ENCODE results near the gene CREM.

The CREM gene

DNA sequence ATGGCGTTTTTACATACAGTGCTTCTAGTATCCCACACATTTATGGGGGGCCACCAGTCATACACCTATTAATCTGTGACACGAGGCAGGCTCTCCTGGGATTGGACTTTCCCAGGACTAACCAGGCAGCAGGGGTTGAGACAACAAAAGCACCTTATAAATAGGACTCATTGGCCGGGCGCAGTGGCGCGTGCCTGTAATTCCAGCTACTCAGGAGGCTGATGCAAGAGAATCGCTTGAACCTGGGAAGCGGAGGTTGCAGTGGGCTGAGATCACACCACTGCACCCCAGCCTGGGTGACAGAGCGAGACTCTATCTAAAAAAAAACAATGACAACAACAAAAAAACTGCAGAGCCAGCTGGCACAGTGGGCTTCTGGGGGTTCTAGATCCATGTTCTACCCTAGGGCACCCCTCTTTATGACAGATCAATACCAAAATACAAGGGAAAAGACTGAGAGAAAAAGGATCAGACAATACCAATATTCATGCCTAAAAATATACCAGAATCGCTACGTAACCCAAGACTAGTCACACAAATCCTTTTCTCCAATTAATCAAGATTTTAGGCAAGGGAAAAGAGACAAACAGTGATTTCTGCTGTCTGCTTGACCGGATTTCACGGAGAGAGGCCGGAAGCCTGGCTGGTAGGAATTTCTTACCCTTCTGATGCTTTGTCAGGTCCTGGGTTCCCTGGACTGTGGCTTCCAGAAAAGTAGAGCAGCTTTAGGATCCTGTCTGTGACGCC, 111.3 kb downstream of the CREM start:
- DNase-seq (ENCODE audit: low read depth in 1 of 2, low spot score in 1 of 2), result no peak
- in situ Hi-C loops (cut with HindIII; ENCODE audit: low pct_unique_long_range_greater_than_20kb, low sequenced_read_pairs), result no loop called here
- no peak for TF ChIP-seq JUND (IDR thresholded peaks at IDR 0.05; ENCODE audit: low read depth)

DNA sequence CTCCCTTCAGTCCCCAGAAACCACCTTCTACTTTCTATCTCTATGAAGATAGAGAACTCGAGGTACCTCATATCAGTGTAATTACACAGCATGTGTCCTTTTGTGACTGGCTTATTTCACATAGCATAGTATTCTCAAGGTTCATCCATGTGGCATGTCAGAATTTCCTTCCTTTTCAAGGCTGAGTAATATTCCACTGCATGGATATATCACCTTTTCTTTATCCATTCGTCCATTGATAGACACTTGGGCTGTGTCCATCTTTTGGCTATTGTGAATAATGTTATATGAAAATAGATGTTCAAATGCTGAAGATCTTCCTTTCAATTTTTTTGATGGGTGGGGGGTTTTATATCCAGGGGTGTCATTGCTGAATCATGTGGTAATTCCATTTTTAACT, 117.9 kb downstream of the CREM start:
- in situ Hi-C loops (cut with HindIII; ENCODE audit: low pct_unique_long_range_greater_than_20kb, low sequenced_read_pairs), result no loop called here
- TF ChIP-seq JUND (IDR thresholded peaks at IDR 0.05; ENCODE audit: low read depth), result no peak

DNA sequence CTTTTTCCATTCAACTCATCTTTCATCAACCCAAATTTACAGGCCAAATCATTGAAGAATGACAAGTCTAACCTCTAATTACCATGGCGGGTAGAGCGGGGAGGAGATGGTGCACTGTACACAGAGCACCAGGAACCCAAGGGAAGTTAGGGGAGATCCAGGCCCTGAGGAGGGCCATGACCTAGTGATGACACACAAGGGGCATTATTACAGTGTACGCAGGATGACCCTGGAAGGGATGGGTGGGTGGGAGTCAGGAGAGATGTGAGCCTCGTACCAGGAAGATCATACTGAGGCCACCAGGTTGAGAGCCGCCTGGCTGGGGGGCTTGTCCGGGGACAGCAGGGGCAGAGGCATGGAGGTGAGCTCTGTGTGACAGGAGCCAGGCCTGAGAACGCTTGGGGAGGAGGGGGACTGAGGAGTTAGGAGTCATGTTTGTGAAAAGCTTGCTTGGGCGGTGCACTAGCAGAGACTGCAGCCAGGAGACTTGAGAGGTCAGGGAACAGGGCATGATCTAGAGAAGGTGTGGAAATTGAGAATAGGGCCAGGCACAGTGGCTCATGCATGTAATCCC, 120.2 kb downstream of the CREM start:
- in situ Hi-C loops (cut with HindIII; ENCODE audit: low pct_unique_long_range_greater_than_20kb, low sequenced_read_pairs), result no loop called here
- TF ChIP-seq JUND (IDR thresholded peaks at IDR 0.05; ENCODE audit: low read depth), result no peak

More for the DNA sequence above, 117.9 kb downstream of the CREM start:
- DNase-seq (ENCODE audit: low read depth in 1 of 2, low spot score in 1 of 2), result no peak

DNA sequence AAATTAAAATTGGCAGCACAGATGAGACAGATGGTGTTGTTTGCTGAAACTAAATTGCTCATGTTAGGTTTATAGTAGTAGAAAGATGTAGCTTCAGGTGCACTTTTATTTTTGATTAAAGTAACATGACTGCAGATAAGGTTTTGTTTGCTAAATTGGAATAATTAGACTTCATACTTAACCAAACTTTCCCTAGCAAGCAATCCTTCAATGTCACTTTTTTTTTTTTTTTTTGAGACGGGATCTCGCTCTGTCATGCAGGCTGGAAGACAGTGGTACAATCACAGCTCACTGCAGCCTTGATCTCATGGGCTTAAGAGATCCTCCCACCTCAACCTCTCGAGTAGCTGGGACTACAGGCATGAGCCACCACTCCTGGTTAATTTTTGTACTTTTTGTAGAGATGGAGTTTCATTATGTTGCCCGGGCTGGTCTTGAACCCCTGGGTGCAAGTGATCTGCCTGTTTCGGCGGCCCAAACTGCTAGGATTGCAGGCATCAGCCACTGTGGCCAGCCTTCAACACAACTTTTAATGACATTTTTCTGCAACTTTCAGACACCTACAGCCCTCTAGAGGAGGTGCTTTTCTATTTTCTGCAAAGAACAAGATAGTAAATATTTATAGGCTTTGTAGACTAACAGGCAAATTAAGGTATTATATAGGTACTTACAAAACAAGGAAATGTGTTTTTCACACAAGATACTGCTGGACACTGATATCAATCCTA, 124.9 kb downstream of the CREM start:
- no peak for DNase-seq (ENCODE audit: low read depth in 1 of 2, low spot score in 1 of 2)
- no peak for TF ChIP-seq JUND (IDR thresholded peaks at IDR 0.05; ENCODE audit: low read depth)
- in situ Hi-C loops (cut with HindIII; ENCODE audit: low pct_unique_long_range_greater_than_20kb, low sequenced_read_pairs), result no loop called here

More for the DNA sequence above, 120.2 kb downstream of the CREM start:
- no peak for DNase-seq (ENCODE audit: low read depth in 1 of 2, low spot score in 1 of 2)

DNA sequence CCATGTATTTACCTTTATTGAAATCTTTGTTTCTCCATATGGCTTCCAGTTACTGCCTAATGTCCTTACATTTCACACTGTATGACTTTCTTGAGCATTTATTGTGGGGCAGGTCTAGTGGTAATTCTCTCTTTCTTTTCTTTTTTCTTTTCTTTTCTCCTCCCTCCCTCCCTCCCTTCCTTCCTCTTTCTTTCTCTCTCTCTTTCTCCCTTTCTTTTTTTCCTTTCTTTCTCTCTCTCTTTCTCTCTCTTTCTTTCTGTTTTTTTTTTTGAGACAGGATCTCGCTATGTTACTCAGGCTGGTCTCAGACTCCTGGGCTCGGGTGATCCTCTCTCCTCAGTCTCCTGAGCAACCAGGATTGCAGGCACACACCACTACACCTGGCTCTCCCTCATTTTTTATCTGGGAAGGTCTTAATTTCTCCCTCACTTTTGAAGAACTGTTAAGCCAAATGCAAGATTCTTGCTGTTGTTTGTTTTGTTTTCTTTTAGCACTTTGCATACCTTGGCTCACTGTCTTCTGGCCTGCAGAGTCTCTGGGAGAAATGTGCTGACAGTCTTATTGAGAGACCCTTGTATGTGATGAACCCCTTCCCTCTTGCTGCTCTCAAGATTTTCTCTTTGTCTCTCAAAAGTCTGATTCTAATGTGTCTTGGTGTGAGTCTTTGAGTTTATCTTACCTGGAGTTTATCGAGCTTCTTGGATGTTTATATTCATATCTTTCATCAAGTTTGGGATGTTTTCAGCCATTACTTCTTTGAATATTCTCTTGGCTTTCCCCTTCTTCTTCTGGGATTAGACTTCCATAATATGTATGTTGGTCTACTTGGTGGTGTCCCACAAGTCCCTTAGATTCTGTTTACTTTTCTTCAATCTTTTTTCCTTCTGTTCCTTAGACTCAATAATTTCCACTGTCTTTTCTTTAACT, 130.7 kb downstream of the CREM start:
- no peak for DNase-seq (ENCODE audit: low read depth in 1 of 2, low spot score in 1 of 2)
- in situ Hi-C loops (cut with HindIII; ENCODE audit: low pct_unique_long_range_greater_than_20kb, low sequenced_read_pairs), result no loop called here
- TF ChIP-seq JUND (IDR thresholded peaks at IDR 0.05; ENCODE audit: low read depth), result no peak

DNA sequence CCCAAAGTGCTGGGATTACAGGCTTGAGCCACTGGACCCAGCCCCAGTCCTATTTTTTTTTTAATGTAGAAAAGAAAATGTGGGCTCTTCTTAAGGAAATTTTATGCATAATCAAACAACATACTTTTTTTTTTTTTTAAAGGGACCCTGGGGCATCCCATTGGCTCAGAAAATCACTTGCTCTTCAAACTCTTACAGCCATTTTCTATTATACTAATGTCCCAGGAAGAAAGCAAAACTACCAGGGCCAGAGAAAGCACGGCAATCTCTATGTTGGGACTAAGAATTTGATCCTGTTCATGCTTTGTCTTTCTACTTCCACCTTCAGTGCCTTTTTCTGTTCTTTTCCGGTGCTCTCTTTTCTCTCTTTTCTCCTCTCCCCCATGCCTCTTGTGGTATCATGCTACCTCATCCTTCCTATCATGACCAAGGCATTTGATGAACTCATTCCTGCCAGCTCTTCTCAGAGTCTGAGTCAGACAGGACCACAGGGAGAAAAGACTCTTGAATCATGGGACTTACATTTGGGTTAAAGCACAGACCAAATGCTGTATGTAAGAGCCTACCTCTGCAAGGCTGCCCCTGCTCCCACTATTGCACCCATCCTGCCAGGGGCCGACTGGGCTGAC, 133.2 kb downstream of the CREM start:
- no peak for TF ChIP-seq JUND (IDR thresholded peaks at IDR 0.05; ENCODE audit: low read depth)
- DNase-seq (ENCODE audit: low read depth in 1 of 2, low spot score in 1 of 2), result no peak
- in situ Hi-C loops (cut with HindIII; ENCODE audit: low pct_unique_long_range_greater_than_20kb, low sequenced_read_pairs), result no loop called here

DNA sequence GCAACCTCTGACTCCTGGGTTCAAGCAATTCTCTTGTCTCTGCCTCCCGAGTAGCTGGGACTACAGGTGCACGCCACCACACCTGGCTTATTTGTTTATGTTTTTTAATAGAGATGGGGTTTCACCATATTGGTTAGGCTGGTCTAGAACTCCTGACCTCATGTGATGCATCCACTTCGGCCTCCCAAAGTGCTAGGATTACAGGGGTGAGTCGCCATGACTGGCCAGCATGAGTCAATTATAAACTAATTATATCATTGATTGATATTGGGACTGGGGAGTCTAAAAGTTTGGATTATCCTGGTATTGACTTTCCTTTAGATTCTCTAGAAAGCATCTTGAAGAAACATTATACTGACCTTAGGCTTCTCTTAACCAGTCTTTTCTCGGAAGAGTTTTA, 135.8 kb downstream of the CREM start:
- DNase-seq (ENCODE audit: low read depth in 1 of 2, low spot score in 1 of 2), result no peak
- in situ Hi-C loops (cut with HindIII; ENCODE audit: low pct_unique_long_range_greater_than_20kb, low sequenced_read_pairs), result no loop called here
- no peak for TF ChIP-seq JUND (IDR thresholded peaks at IDR 0.05; ENCODE audit: low read depth)

Data from T47D (cell line).